Erythroblast (primary cell): ENCODE measurements around the gene TCEAL1.

Experiments
- GATA1 ChIP-seq: IDR thresholded peaks from 2 replicates; pipeline ENCODE4 v1.6.1; 2011; ENCODE audit warnings: low read depth, mild to moderate bottlenecking, control low read depth, low read length, moderate library complexity
- POLR2A ChIP-seq: IDR thresholded peaks from 2 replicates; pipeline ENCODE4 v1.6.1; 2011; ENCODE audit warnings: mild to moderate bottlenecking, low read length

GRCh38 chrX:103666202-103667107 is 37.7 kb downstream of the TCEAL1 start:
- TF ChIP-seq POLR2A = no peak
- TF ChIP-seq GATA1 = no peak
